ENCODE data around the gene TYSND1.

GRCh38 chr10:70111496-70111895 lies 35.0 kb downstream of the TYSND1 start:
- TF ChIP-seq POLR2AphosphoS5 (IDR thresholded peaks at IDR 0.05; ENCODE audit: low read depth, low read length) (no peak), REST (IDR thresholded peaks at IDR 0.05; ENCODE audit: insufficient read depth in 1 of 2, low read depth in 2 of 2, low read length in 2 of 2) (no peak), TAF1 (IDR thresholded peaks at IDR 0.05; ENCODE audit: borderline replicate concordance, insufficient read depth, low read length) (no peak)
